T-cell (primary cell): Measurements from ENCODE around the gene FUOM. TPM values are rescaled to one million over a fixed set of nuclear protein-coding genes. Genes with fewer than 3 reads are reported as not detected.

Source experiments
- ATAC-seq, 4 experiments: fragments of 200-7000 bp in 3 of 4; fragments of 150-1000 bp in 1 of 4; cut with Tn5 transposase; replicated peaks in 1 of 4; 1 replicate in 3 of 4; 2 replicates in 1 of 4; pipeline ENCODE4 v1.10.0; 2021; ENCODE audit warnings: moderate library complexity in 3 of 4, mild to moderate bottlenecking in 2 of 4, moderate number of reproducible peaks in 1 of 4
- CTCF ChIA-PET, 2 donors: fragments of 300-600 bp; sonication (Branson Sonifier 250); formaldehyde crosslinking; loops; one replicate each; lab custom pipeline; 2022; ENCODE audit warnings: antibody characterized with exemption in 2 of 2; lab: Charles Lee
- POLR2A ChIA-PET, 2 donors: fragments of 300-600 bp; sonication (Branson Sonifier 250); formaldehyde crosslinking; loops; one replicate each; lab custom pipeline; 2022; ENCODE audit warnings: antibody characterized with exemption in 2 of 2; lab: Charles Lee
- DNase-seq, 35 experiments: peaks; one replicate each; pipeline versions ENCODE4 v3.0.0 to v3.0.0-alpha.2; 2013 to 2023
- H3K27ac ChIP-seq: one replicate; pipeline ENCODE4 v1.5.1; 2013; ENCODE audit warnings: low read length
- H3K27me3 ChIP-seq, 2 experiments: replicated peaks in 1 of 2; 1 replicate in 1 of 2; 2 replicates in 1 of 2; pipeline versions ENCODE4 v1.6.1 to v1.7.0; 2013; ENCODE audit warnings: low read length in 1 of 2, mixed read lengths in 1 of 2; ENCODE audit not compliant: control insufficient read depth in 2 of 2, insufficient read depth in 2 of 2; ENCODE audit errors: extremely low read depth in 1 of 2
- H3K36me3 ChIP-seq, 2 donors: 1 replicate in 1 of 2; 2 replicates in 1 of 2; pipeline versions ENCODE4 v1.6.1 to v1.7.0; 2013; ENCODE audit warnings: low read length in 1 of 2; ENCODE audit not compliant: control insufficient read depth in 2 of 2, insufficient read depth in 1 of 2; ENCODE audit errors: extremely low read depth in 1 of 2
- H3K4me1 ChIP-seq, 2 experiments: 1 replicate in 1 of 2; 2 replicates in 1 of 2; pipeline versions ENCODE4 v1.6.1 to v1.7.0; 2013; ENCODE audit warnings: low read length in 2 of 2, mixed read lengths in 1 of 2; ENCODE audit not compliant: insufficient read depth in 2 of 2, control insufficient read depth in 1 of 2; ENCODE audit errors: extremely low read depth in 1 of 2
- H3K4me3 ChIP-seq, 2 donors: 1 replicate in 1 of 2; 2 replicates in 1 of 2; pipeline versions ENCODE4 v1.5.1 to v1.7.0; 2013; ENCODE audit warnings: mild to moderate bottlenecking in 2 of 2, low read length in 1 of 2, moderate library complexity in 1 of 2; ENCODE audit not compliant: control insufficient read depth in 1 of 2; ENCODE audit errors: extremely low read depth in 1 of 2
- H3K9me3 ChIP-seq: 2 replicates; pipeline ENCODE4 v1.7.0; 2013
- H3K27ac Mint-ChIP-seq, 2 donors: one replicate each; pipeline ENCODE4 v1.8.0; 2020 to 2021; ENCODE audit warnings: mild to moderate bottlenecking in 2 of 2, mixed read lengths in 2 of 2
- H3K27me3 Mint-ChIP-seq, 2 donors: one replicate each; pipeline ENCODE4 v1.8.0; 2021 to 2022; ENCODE audit warnings: mixed read lengths in 2 of 2
- H3K36me3 Mint-ChIP-seq: one replicate; pipeline ENCODE4 v1.8.0; 2021; ENCODE audit warnings: mixed read lengths
- H3K4me1 Mint-ChIP-seq, 3 donors: one replicate each; pipeline ENCODE4 v1.8.0; 2020 to 2022; ENCODE audit warnings: mixed read lengths in 3 of 3, mild to moderate bottlenecking in 1 of 3
- H3K4me3 Mint-ChIP-seq, 3 donors: one replicate each; pipeline ENCODE4 v1.8.0; 2020 to 2022; ENCODE audit warnings: mild to moderate bottlenecking in 3 of 3, mixed read lengths in 3 of 3, moderate library complexity in 3 of 3
- H3K9me3 Mint-ChIP-seq, 3 donors: one replicate each; pipeline ENCODE4 v1.8.0; 2020 to 2022; ENCODE audit warnings: mixed read lengths in 3 of 3
- WGBS: methylation state at CpG from one replicate; pipeline ENCODE4 v1.1.5; 2013; ENCODE audit warnings: missing lambda C conversion rate; ENCODE audit not compliant: insufficient coverage; 5-methylcytosine and 5-hydroxymethylcytosine counted together
- total RNA-seq, 35 experiments: library from RNA in 6 of 35; stranded (reverse) in 6 of 35; fragments of 120-200 nt in 1 of 35; gene quantifications; one replicate each; pipeline versions ENCODE4 v1.2.1 to v1.2.4 and lab custom pipeline; 2013 to 2026

FUOM gene
- total RNA-seq, 5 donors from 2014 or later (not counting 1 experiment from before 2014, with no cell fraction given), result 9.4 to 30.3 (median 26.9) TPM

GRCh38 chr10:133355991-133356390, 1.8 kb downstream of the FUOM start:
- Mint-ChIP-seq H3K36me3 (no peaks in the 10 kb centered on the region), H3K9me3 (no peaks in the 10 kb centered on the region), H3K27ac (no peak overlapping the region), H3K4me1 (peaks cover 0 to 8% (median 1%) of the 10 kb centered on the region in 3 donors), H3K4me3 (peak overlapping the region; percentile 50 to 69 (median 68)), H3K27me3 (no peaks in the 10 kb centered on the region)
- H3K27ac ChIP-seq, result no peak overlapping the region
- POLR2A ChIA-PET, result no interaction called here
- H3K4me3 ChIP-seq, result no peak overlapping the region
- 82% methylated on average over 3 of the region's 3 CpGs for WGBS
- peaks cover 0 to 16% of the 10 kb centered on the region in 2 experiments for H3K4me1 ChIP-seq
- CTCF ChIA-PET, result no interaction called here
- ATAC-seq (no peak), DNase-seq (no peak)
- peaks cover 0 to 5% of the 10 kb centered on the region in 2 experiments for H3K27me3 ChIP-seq
- H3K9me3 ChIP-seq, result no peaks in the 10 kb centered on the region
- H3K36me3 ChIP-seq, result no peaks in the 10 kb centered on the region

- ChIA-PET CTCF (no interaction called here), POLR2A (no interaction called here)
- Mint-ChIP-seq H3K4me1 (peaks cover 0 to 8% (median 1%) of the 10 kb centered on the region in 3 donors), H3K4me3 (no peak overlapping the region), H3K9me3 (no peaks in the 10 kb centered on the region), H3K27me3 (no peaks in the 10 kb centered on the region), H3K36me3 (no peaks in the 10 kb centered on the region), H3K27ac (no peak overlapping the region)
- Histone ChIP-seq H3K27me3 (peaks cover 0 to 11% of the 10 kb centered on the region in 2 experiments), H3K27ac (no peak overlapping the region), H3K4me1 (peaks cover 0 to 16% of the 10 kb centered on the region in 2 experiments), H3K9me3 (no peaks in the 10 kb centered on the region), H3K36me3 (no peaks in the 10 kb centered on the region), H3K4me3 (no peak overlapping the region)
- WGBS, result 98% methylated on average over 5 of the region's 6 CpGs
- ATAC-seq (no peak), DNase-seq (no peak)
These were observed 2.6 kb downstream of the FUOM start for GRCh38 chr10:133355266-133355665.

- Mint-ChIP-seq H3K4me3 (no peak overlapping the region), H3K27ac (no peak overlapping the region), H3K4me1 (peaks cover 0 to 8% (median 1%) of the 10 kb centered on the region in 3 donors), H3K27me3 (no peaks in the 10 kb centered on the region), H3K9me3 (no peaks in the 10 kb centered on the region), H3K36me3 (no peaks in the 10 kb centered on the region)
- no peak overlapping the region for H3K27ac ChIP-seq
- 91% methylated on average over 11 of the region's 14 CpGs for WGBS
- DNase-seq, result no peak
- ATAC-seq, result no peak
- H3K4me3 ChIP-seq, result no peak overlapping the region
- CTCF ChIA-PET, result no interaction called here
- POLR2A ChIA-PET, result interaction anchor here in 1 of 2 donors (0.6 kb wide), 1 partner anchor 39 kb away, joined by 3 read pairs; no protein-coding TSS in a partner anchor
- H3K9me3 ChIP-seq, result no peaks in the 10 kb centered on the region
- H3K27me3 ChIP-seq, result peaks cover 0 to 15% of the 10 kb centered on the region in 2 experiments
- H3K4me1 ChIP-seq, result peaks cover 0 to 16% of the 10 kb centered on the region in 2 experiments
- H3K36me3 ChIP-seq, result no peaks in the 10 kb centered on the region
These were observed 3.1 kb downstream of the FUOM start for GRCh38 chr10:133354672-133355240.

- peaks cover 0 to 22% of the 10 kb centered on the region in 2 experiments for H3K27me3 ChIP-seq
- no peaks in the 10 kb centered on the region for H3K36me3 ChIP-seq
- ATAC-seq (no peak), DNase-seq (no peak)
- peaks cover 0 to 16% of the 10 kb centered on the region in 2 experiments for H3K4me1 ChIP-seq
- no peaks in the 10 kb centered on the region for H3K9me3 Mint-ChIP-seq
- peaks cover 0 to 8% (median 1%) of the 10 kb centered on the region in 3 donors for H3K4me1 Mint-ChIP-seq
- H3K27ac ChIP-seq, result no peak overlapping the region
- no peak overlapping the region for H3K4me3 Mint-ChIP-seq
- no peaks in the 10 kb centered on the region for H3K36me3 Mint-ChIP-seq
- ChIA-PET POLR2A (interaction anchor here in 1 of 2 donors (0.5 kb wide), 2 partner anchors 42 to 147 kb away, joined by 3 to 8 read pairs; no protein-coding TSS in a partner anchor), CTCF (interaction anchor here in 1 of 2 donors (0.6 kb wide), 1 partner anchor 91 kb away, joined by 3 read pairs; no protein-coding TSS in a partner anchor)
- no peak overlapping the region for H3K4me3 ChIP-seq
- H3K27me3 Mint-ChIP-seq, result peaks cover 3% of the 10 kb centered on the region in 2 donors
- WGBS, result 84% methylated on average over 15 of the region's 16 CpGs
- no peak overlapping the region for H3K27ac Mint-ChIP-seq
- H3K9me3 ChIP-seq, result no peaks in the 10 kb centered on the region
These were observed 3.7 kb downstream of the FUOM start for GRCh38 chr10:133353988-133354605.

GRCh38 chr10:133353202-133353959, 4.4 kb downstream of the FUOM start:
- peaks cover 0 to 16% of the 10 kb centered on the region in 2 experiments for H3K4me1 ChIP-seq
- Mint-ChIP-seq H3K27ac (no peak overlapping the region), H3K4me1 (peaks cover 0 to 8% (median 1%) of the 10 kb centered on the region in 3 donors), H3K27me3 (peaks cover 4 to 5% of the 10 kb centered on the region in 2 donors), H3K9me3 (no peaks in the 10 kb centered on the region), H3K4me3 (no peak overlapping the region), H3K36me3 (no peaks in the 10 kb centered on the region)
- H3K9me3 ChIP-seq, result no peaks in the 10 kb centered on the region
- CTCF ChIA-PET, result interaction anchor here in 1 of 2 donors (0.6 kb wide), 1 partner anchor 90 kb away, joined by 3 read pairs; no protein-coding TSS in a partner anchor
- DNase-seq, result no peak
- no peak overlapping the region for H3K4me3 ChIP-seq
- 87% methylated on average over 15 of the region's 16 CpGs for WGBS
- ATAC-seq, result no peak
- POLR2A ChIA-PET, result interaction anchor here in 1 of 2 donors (0.5 kb wide), 2 partner anchors 41 to 146 kb away, joined by 3 to 8 read pairs; no protein-coding TSS in a partner anchor
- H3K27ac ChIP-seq, result no peak overlapping the region
- H3K27me3 ChIP-seq, result peaks cover 0 to 27% of the 10 kb centered on the region in 2 experiments
- no peaks in the 10 kb centered on the region for H3K36me3 ChIP-seq
